Stimulated activated CD8-positive, alpha-beta memory T cell treated with anti-CD3 and anti-CD28 coated beads, Interleukin-12 subunit alpha, Interleukin-12 subunit beta, amount 100 ng/mL, for 1 hour (primary cell): Measurements from ENCODE around the gene PRKD1.
"Not testable (repeated sequence)": the region's sequence is repeated elsewhere in the genome, so short reads cannot be mapped to it uniquely, and the experiment has no call there.

Experiments used
- DNase-seq: peaks from one replicate; pipeline ENCODE4 v3.0.0-alpha.2; 2020; ENCODE audit warnings: low read depth

Gene PRKD1

DNA sequence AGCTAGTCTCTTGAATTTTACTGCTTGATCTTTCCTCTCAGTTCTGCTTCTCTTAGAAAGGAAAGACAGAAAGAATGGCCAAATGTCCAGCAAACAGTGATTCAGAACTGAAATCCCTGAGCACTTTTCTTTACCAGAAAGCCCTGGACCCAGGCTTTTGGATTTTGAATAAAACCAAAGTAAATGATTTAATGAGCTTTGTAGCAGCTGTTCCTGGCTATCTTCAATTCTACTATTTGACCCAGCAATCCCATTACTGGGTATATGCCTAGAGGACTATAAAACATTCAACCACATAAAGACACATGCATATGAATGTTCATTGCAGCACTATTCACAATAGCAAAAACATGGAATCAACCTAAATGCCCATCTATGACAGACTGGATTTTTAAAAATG is 187.2 kb downstream of the PRKD1 start:
- no peak for DNase-seq

DNA sequence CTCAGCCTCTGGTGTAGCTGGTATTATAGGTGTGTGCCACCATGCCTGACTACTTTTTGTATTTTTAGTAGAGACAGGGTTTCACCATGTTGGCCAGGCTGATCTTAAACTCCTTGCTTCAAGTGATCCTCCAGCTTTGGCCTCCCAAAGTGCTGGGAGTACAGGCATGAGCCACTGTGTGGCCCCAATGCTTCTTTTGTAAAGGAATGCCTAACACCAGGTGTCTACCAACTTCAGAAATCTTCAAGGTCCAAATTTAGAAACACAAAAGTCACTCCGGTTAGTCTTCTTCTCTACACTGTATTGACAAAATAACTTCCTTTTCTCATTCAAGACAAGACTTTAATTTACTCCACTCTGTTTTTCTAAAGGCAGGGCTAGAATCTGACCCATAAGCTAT is 188.7 kb downstream of the PRKD1 start:
- no peak for DNase-seq

DNA sequence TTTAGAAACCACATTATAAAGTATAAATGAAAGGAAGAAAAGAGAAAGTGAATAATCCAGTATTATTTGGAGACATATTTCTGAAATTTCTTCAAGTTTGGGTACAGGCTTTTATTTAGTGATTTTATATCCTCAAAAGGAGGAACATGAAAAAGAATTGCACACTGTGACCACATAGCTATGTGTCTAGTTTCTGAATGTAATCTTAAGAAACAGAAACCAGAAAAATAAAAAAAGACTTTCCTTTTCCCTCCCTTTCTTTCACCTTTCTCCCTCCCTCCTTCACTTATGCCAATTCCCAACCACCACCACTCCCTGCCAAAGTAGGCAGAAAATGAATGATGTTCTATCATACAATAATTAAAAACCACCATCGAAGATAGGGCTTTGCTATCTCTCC is 189.6 kb downstream of the PRKD1 start:
- no peak for DNase-seq

DNA sequence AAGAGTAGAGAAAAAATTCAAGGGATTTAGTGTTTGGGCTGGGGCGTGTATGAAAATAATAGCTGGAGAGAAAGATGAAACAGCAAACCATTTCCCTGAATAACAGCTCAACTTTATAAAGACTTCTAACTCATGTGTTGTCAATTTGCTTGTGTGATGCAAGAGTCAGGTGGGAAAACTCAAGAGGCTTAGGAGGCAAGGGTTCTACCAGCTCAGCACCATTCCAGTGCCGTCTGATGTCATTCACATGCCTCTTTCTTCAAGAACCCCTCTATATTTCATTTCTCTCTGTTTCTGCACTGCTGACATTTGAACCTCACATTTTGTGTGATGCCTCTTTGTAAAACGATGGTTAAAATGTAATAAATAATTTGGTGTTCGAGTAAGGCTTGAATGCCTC is 192.2 kb downstream of the PRKD1 start:
- DNase-seq: no peak

DNA sequence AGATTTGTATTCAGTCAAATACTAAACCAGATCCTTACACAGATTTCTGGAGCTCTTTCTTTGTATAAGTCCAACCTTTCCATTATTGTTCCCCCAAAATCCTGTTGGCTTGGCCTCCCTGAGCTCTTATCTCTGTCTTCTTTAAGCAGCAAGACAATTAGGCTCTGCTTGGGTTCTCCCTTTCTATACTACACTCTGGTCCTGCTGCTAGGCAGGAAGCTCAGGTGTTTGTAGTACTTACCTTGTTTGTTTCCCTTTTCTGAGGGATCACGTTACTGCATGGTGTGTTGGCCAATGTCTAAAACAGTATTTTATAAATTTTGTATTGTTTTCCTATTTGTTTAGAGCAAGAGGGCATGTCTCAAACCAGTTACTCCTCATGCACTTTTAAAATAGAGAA is 192.9 kb downstream of the PRKD1 start:
- DNase-seq: no peak

DNA sequence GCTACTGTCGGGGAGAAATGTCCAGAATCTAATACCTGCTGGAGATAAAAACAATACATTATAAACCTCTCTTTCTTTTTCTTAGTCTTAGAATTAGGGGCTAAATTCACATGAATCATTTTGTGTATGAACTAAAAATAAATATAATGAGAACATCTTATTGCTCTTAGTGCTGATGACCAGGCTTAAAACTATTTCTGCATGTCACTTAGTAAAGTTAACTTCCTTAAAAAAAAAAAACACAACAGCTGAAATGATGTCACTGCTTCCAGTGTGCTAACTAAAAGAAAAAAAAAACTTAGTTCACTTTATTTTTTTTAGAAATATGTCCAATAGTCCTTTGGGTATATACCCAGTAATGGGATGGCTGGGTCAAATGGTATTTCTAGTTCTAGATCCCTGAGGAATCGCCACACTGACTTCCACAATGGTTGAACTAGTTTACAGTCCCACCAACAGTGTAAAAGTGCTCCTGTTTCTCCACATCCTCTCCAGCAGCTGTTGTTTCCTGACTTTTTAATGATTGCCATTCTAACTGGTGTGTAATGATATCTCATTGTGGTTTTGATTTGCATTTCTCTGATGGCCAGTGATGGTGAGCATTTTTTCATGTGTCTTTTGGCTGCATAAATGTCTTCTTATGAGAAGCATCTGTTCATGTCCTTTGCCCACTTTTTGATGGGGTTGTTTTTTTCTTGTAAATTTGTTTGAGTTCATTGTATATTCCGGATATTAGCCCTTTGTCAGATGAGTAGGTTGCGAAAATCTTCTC is 200.9 kb downstream of the PRKD1 start:
- not testable (repeated sequence) for DNase-seq

DNA sequence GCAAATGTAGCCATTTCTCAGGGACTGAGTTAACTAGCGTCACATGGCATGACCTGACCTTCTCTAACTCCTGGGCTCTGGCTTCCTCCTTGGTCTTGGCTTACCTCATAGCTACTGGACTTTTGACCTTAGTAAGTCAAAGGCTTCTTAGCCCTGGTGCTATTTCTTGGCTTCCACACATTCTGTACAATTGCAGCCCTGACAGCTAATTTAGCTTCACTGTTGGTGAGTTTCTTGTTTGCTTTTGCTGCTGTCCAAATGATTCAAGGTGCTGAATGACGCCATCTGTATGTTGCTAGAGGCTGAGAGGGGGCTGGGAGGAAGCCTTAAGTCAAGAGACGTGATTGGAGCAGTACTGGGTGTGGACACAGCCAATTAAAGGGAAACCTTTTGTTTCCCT is 202.7 kb downstream of the PRKD1 start:
- no peak for DNase-seq

- no peak for DNase-seq
These were observed 204.8 kb downstream of the PRKD1 start for GRCh38 chr14:29722831-29723230.

DNA sequence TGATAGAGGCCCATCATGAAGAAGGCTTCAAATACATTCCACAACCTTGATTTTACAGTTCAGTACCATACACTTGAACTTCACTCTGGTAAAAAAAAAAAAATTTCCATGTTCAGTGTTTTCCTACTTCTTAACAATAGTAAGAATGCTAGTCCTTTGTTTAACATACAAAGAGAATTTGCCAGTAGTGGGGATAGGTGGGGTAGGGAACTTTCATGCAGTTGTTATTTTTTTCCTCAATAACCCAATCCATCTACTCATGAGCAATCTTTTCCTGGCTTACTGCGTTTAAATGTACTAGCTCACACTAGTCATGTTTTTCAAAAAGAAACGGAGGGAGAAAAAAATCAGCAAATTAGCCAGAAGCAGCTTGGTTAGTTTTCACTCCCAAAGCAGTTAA is 206.1 kb downstream of the PRKD1 start:
- no peak for DNase-seq

- no peak for DNase-seq
These were observed 209.7 kb downstream of the PRKD1 start for GRCh38 chr14:29717901-29718300.

DNA sequence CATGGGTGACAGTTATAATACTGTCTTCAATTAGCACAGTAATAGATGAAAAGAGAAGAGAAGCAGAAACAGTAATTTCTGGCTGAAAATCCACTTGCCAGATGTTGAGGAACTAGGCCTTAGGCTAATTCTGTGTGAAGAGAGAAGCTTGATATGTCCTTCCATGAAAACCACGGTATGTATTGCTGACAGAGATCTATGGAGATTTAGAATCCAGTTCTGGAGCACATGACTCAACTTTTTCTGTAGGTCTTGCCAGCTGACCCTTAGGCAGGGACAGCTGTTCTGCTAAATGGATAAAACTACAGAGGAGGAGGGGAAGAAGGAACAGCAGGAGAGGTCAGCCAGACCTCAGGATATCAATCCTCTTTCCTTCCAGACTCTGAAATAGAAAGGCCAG is 211.5 kb downstream of the PRKD1 start:
- no peak for DNase-seq

DNA sequence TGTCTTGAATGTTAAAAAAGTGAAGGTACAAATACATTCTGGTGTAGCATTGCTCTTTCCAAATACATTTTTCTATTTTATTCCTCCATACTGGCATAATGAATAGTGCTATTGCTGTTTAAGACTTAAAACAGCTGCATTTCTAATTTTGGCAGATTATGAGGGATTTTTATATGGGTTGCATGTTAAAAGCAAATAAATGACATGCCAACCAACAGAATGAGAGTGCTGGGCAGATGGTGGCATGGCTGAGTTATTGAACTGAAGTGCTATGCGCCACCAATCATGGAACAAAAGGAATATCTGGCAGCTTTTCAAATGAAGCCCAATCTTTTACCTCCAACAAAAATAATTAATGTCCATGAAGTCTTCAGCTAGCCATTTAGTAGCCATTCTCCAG is 215.0 kb downstream of the PRKD1 start:
- DNase-seq: no peak

DNA sequence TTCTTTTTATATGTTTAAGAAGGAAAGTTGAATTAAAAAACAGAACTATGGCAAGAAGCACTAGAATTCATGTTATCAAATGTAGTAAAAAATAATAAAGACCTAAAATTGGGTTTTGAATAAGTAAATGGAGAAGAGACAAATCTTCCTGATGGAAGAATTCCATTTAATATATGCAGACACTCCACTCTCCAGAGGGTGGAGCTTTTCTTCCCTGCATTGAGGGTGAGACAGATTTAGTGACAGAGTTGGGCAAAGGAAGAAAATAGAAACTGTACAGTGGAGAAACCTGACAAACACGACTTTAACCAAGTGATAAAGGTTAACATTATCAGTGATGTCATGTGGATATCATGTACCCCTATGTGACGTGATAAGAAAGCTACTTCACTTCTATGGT is 217.6 kb downstream of the PRKD1 start:
- DNase-seq: no peak

GRCh38 chr14:29709490-29709889 is 218.2 kb downstream of the PRKD1 start:
- DNase-seq: no peak

DNA sequence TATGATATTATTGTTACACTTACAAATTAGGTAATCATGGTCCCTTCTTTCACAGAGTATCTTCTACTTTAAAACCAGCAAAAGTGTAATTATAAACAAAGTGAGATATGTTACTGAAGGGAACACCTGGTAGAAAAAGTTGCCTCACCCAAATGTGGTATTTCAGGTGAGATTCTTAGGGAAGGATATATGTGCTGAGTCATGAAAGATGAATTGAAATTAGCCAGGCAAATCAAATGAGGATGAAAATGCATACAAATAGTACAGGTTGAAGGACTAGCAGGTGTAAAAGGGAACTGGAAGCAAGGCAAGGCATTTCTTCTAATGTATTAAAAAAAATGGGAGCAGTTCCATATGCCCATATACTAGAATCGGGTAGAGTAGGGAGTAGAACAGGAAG is 220.9 kb downstream of the PRKD1 start:
- no peak for DNase-seq

DNA sequence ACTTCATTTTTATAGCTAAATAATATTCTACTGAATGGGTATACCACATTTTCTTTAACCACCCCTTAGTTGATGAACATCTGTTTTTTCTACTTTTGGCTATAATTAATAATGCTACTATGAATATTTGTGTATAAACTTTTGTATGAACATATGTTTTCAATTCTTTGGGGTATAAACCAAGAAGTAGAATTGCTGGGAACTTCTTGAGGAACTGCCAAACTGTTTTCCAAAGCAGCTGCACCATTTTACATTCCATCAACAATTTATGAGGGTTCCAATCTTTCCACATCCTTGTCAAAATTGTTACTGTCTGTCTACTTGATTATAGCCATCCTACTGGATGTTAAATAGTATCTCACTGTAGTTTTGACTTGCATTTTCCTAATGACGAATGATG is 221.8 kb downstream of the PRKD1 start:
- no peak for DNase-seq

DNA sequence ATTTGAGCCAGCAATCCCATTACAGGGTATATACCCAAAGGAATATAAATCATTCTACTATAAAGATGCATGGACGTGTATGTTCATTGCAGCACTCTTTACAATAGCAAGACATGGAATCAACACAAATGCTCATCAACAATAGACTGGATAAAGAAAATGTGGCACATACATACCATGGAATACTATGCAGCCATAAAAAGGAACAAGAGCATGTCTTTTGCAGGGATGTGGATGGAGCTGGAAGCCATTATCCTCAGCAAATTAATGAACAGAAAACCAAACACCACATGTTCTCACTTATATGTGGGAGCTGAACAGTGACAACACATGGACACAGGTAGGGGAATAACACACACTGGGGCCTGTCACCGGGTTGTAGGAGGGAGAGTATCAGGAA is 238.1 kb downstream of the PRKD1 start:
- DNase-seq: not testable (repeated sequence)

GRCh38 chr14:29687866-29688265 is 239.8 kb downstream of the PRKD1 start:
- DNase-seq: no peak

DNA sequence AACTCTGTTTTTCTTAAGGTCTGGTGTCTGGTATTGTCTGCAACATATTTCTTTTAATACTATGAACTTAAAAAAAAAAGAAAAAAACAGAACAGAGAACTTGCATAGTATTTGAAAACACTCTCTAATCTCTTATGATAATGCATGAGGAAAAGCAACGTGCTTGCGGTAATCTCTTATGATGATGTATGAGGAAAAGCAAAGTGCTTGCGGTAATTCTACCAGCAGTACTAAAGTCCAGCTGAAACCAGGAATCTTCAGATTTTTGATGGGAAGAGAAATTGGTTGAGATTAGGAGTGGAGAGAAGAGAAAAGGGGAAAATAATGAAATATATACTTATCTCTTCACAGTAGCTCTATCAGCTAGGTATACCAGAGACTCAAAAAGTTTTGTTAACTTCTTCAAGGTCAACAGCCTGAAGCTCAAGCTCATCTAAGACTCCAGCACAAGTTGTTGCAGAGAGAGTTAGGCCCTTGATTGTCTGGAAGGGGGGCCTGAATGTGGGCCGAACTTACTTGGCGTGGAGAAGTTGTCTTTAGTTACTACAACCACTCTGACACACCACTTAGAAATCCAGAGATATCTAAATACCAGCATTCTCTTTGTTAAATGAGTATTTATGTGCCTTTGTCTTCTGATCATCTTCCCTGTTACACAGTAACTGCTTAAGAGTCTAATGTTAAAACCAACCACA is 240.4 kb downstream of the PRKD1 start:
- no peak for DNase-seq

DNA sequence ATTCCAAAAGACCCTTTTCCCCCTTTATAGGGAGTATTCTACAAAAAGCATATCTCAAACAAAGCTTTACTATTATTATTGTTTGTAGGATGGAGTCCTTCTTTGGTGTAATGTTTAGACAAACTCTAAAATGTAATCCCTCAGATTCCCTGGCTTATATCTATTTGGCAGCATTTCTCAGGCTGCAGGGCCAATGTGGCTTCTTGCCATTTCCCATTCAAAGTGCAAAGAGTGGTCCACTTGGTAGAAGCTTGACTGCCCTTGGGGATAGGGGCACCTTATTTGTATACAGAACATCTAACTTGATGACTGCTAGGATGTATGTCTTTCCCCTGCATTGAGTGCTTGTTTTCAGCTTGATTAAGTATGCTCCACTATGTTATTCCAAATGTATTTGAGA is 242.7 kb downstream of the PRKD1 start:
- no peak for DNase-seq

- DNase-seq: no peak
These were observed 244.9 kb downstream of the PRKD1 start for GRCh38 chr14:29682789-29683188.

- DNase-seq: no peak
These were observed 246.3 kb downstream of the PRKD1 start for GRCh38 chr14:29681316-29681715.

DNA sequence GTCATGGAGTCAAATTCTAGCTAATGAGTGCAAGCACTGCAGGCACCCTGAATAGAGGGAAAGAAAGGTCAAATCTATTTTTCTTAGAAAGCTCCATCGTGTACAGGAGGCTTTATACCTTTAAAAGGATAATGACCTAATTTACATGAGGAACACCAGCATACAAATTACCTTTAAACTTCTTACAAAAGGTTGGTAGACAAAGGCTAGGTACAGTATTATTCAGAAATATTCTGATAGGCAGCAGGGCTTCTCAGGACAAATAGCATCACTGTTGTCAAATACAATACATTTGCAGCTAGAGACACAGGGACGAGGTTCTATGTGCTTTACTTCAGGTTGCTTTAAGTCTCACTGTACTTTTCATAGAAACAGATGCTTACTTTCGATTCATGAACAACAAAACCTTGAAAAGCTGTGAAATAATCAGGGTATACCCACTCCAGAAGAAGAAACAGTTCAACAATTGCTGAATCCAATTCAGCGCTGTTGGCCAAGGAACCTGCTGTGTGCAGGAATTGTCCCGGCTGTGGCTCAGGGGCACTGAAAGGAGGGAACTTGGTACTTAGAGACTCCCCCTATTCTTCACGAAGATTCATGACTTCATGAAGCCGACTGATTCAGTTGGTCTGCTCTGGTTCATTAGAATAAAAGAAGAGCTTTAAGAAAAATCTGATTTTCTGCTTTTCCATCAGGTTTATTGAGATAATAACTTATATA is 252.9 kb downstream of the PRKD1 start:
- DNase-seq: no peak
